ENCODE measurements around the gene ILDR2.

ILDR2 gene

DNA sequence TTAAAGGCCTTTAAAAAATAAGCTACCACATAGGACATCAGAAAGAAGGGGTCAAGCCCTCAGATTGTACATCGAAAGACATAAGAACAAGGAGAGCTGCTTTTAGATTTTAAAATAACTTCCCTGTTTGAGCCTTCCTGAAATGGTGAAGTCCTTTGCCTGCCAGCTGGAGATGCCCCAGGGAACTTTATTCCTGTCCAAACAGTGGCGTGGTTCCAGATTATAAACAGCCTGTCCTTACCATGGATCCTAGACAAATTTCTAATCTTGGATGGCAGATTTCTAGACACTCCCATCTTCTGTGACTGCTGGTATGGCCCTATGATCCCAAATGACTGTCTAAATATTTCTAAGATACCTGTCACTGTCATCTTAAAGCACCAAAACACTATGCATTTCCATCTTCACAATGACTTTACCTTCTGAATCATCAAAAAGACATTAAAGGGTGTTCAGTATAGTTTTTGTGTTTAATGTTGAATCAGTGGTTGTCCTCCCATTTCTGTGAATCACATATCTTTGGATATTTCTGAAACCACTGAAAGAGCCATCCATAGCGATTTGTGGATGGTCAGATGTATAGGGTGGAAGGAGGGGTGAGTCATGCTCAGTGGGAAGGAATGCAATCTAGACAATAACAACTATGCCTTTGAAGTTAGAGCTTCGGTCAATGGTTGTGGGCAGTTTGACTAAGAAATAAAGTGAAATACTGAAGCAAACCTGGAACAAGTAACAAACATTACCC lies 23.2 kb downstream of the ILDR2 start:
- Mint-ChIP-seq H3K27ac (no peak overlapping the region), H3K36me3 (no peaks in the 10 kb centered on the region), H3K4me3 (no peak overlapping the region), H3K9me3 (no peaks in the 10 kb centered on the region), H3K27me3 (peaks cover 29 to 32% of the 10 kb centered on the region in 2 donors), H3K4me1 (peaks cover 4 to 8% of the 10 kb centered on the region in 2 donors)
- DNase-seq (no peak), ATAC-seq (replicated peaks) (no peak)

DNA sequence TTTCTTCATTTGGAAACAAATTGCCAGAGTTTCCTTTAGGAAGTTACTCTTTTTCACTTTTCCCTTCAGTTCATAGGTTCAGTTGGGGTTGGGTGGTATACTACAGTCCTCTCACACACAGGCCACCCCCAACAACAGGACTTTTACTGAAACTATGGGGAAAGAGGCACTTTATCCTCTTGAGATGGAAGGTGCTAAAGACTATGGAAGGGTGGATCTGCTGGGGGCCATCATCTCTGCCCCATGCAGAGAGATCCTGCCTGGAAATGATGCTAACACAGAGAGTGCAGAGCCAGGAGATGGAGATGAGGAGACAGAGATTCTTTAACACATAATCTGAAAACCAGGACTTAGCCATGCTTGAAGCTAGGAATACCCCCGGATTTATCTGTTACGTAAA lies 24.3 kb downstream of the ILDR2 start:
- no peak overlapping the region for H3K4me3 Mint-ChIP-seq
- no peak overlapping the region for H3K27ac Mint-ChIP-seq
- no peaks in the 10 kb centered on the region for H3K36me3 Mint-ChIP-seq
- ATAC-seq (replicated peaks) (no peak), DNase-seq (no peak)
- no peaks in the 10 kb centered on the region for H3K9me3 Mint-ChIP-seq
- peaks cover 31 to 41% of the 10 kb centered on the region in 2 donors for H3K27me3 Mint-ChIP-seq
- peaks cover 4 to 11% of the 10 kb centered on the region in 2 donors for H3K4me1 Mint-ChIP-seq

DNA sequence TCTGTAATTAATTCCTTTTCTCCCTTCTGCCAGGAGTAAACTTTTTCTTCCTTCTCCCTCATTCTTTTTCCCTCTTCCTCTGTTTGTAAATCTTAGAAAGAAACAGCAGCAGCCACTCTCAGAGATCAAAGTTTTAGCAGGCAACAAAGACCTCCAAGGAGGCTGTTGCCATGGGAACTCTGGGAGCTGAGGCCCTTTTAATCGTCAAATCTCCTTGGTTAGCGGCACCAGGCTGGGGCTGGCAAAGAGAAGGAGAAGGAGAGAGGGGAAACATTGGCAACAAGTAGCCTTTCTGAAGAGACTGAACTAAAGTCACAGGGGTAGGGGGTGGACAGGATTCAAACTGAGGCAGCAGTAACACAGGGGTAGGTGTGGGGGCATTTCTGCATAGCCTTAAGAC lies 25.2 kb downstream of the ILDR2 start:
- Mint-ChIP-seq H3K27ac (no peak overlapping the region), H3K4me3 (no peak overlapping the region), H3K27me3 (peaks cover 33 to 44% of the 10 kb centered on the region in 2 donors), H3K36me3 (no peaks in the 10 kb centered on the region), H3K4me1 (peaks cover 5 to 16% of the 10 kb centered on the region in 2 donors), H3K9me3 (no peaks in the 10 kb centered on the region)
- ATAC-seq (replicated peaks), result no peak
- no peak for DNase-seq

DNA sequence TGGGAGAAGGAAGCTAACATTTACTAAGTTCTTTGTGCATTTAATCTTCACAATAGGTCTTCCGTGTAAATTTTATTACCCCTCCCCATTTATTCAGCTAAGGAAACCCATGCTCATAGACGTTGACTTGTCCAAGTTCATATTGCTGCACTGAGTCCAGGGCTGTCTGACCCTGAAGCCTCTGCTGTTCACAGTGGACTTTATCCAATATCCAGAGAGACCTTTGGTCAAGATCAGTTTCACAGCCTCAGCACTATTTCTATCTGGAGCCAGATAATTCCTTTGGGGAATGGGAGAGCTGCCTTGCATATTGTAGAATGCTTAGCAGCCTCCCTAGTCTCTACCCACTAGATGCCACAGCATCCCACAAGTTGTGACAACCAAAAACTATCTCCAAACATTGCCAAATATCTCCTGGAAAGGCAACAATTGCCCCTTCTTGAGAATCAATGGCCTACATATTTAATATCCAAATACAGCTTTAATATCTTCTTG lies 26.4 kb downstream of the ILDR2 start:
- Mint-ChIP-seq H3K36me3 (no peaks in the 10 kb centered on the region), H3K27ac (no peak overlapping the region), H3K27me3 (peaks cover 44 to 56% of the 10 kb centered on the region in 2 donors), H3K4me3 (no peak overlapping the region), H3K4me1 (peaks cover 11 to 27% of the 10 kb centered on the region in 2 donors), H3K9me3 (no peaks in the 10 kb centered on the region)
- DNase-seq (no peak), ATAC-seq (replicated peaks) (no peak)

DNA sequence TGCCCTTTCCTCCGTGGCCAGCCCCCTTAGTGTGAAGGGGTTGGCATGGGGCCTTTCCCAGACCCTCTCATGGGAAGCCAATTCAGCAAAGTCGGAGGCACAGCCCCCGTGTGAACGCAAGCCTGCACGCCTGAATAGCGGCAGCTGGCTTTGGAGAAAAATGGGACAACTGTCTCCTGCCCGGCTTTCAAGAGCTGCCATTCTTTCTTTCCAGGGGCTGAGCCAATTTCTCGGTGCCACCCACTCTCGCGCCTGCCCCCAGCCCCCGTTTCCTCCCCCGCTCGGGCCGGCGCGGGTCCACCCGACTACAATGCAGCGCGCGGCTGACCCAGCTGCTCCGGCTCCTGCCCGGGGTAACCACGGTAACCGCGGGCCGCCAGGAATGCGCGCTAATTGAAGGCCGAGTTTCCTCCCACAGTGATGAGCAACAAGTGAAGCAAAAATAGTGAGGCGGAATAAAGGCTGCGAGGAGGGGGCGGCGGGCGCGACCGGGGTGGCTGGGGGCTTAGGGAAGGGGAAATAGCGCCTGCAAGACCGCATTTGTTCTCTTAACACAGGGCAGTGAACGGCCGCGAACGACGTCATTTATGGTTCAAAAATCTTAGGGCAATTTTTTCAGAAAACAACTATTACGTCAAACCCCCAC lies 27.8 kb downstream of the ILDR2 start:
- ATAC-seq (replicated peaks) (peak; percentile 25 to 44), DNase-seq (no peak)
- peak overlapping the region; percentile 80 to 82 for H3K4me3 Mint-ChIP-seq
- H3K36me3 Mint-ChIP-seq, result no peaks in the 10 kb centered on the region
- no peaks in the 10 kb centered on the region for H3K9me3 Mint-ChIP-seq
- H3K4me1 Mint-ChIP-seq, result peaks cover 11 to 27% of the 10 kb centered on the region in 2 donors
- H3K27me3 Mint-ChIP-seq, result peaks cover 49 to 55% of the 10 kb centered on the region in 2 donors
- H3K27ac Mint-ChIP-seq, result no peak overlapping the region

DNA sequence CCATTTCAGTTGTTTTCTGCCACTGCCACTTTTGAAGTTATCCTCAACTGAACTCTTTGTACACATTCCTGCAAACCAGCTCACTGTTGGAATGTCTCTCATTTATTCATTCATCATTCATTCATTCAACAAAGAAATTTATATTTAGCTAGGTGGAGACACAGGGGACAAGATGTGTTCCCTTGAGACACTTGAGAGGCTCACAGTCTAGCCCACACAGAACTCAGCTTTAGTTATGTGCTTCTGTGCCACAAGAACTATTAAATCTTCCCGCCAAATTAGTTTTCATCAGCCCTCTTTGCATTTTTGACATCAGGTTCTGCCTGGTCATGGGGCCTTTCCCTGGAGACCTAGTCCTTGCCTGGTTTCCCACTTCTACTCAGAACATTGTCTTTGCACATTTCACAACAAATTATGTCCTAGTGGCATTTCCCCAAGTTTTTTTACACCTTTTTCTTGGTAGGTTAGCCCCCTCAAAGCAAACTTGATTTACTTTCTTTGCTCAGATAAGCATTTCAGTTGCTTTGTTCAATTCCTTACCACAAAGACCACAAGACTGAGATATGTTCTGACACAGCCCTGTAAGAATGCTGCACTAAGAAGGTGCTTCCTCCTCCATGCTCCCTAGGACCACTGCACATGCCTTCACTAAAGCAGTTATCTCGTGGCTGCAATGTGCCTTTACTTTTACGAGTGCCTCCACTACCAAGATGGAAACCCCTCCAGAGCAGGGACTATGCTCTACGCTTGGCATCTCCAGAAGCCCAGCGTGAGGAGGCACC lies 31.0 kb downstream of the ILDR2 start:
- no peak overlapping the region for H3K27ac Mint-ChIP-seq
- H3K4me1 Mint-ChIP-seq, result peaks cover 19 to 39% of the 10 kb centered on the region in 2 donors
- H3K9me3 Mint-ChIP-seq, result no peaks in the 10 kb centered on the region
- DNase-seq, result no peak
- H3K27me3 Mint-ChIP-seq, result peaks cover 38 to 48% of the 10 kb centered on the region in 2 donors
- peak; percentile 34 to 41 for ATAC-seq (replicated peaks)
- H3K36me3 Mint-ChIP-seq, result no peaks in the 10 kb centered on the region
- no peak overlapping the region for H3K4me3 Mint-ChIP-seq

DNA sequence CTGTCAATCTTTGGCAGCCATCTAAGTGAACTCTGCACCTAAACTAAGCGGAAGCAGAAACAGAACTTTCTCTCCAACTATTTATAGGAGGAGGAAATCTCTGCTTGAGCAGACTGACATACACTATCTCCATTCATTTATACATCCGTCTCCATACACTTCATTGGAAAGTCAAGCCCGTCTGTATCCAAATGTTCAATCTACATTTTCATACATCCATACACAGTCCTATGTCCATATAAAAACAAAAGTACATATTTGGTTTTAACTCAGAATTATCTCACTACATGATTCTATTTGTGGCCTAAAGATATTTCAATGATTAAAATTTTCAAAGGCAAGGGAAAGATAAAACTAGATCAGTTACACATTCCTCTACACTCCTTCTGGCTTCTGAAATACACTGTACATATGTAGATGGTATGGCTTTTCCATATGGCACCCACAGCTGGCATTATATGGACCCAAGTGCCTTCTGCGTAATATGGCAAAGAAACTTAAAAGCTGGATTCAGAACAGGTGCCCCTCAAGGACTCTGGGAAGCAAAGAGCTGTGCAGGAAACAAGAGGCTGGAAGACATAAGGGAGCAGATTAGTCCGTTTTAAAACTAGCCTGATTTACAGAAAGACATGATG lies 35.5 kb downstream of the ILDR2 start:
- no peak overlapping the region for H3K4me3 Mint-ChIP-seq
- no peak for DNase-seq
- H3K27me3 Mint-ChIP-seq, result peaks cover 28 to 29% of the 10 kb centered on the region in 2 donors
- no peaks in the 10 kb centered on the region for H3K36me3 Mint-ChIP-seq
- H3K4me1 Mint-ChIP-seq, result peaks cover 12 to 20% of the 10 kb centered on the region in 2 donors
- no peaks in the 10 kb centered on the region for H3K9me3 Mint-ChIP-seq
- ATAC-seq (replicated peaks), result no peak
- no peak overlapping the region for H3K27ac Mint-ChIP-seq

DNA sequence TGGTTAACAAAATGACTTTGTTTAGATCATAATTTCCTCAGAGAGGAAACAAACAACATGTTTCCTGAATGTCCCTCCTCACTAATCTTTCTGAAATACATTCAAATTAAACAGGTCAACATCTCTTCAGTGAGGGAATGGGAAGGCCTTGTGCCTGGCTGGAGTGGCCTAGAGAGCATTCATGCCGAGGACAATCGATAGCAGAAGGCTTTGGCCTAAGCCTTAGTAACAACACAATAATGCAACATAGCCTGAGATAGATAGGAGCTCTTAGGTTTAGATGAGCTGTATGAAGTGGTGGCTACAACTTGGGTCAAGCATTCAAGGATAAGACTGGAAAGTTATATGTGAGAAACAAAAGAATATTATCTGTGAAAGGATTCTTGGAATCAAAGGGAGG lies 37.4 kb downstream of the ILDR2 start:
- ATAC-seq (replicated peaks), result no peak
- no peak overlapping the region for H3K27ac Mint-ChIP-seq
- no peaks in the 10 kb centered on the region for H3K36me3 Mint-ChIP-seq
- peaks cover 16 to 26% of the 10 kb centered on the region in 2 donors for H3K27me3 Mint-ChIP-seq
- no peaks in the 10 kb centered on the region for H3K9me3 Mint-ChIP-seq
- no peak overlapping the region for H3K4me3 Mint-ChIP-seq
- no peak for DNase-seq
- peaks cover 7 to 16% of the 10 kb centered on the region in 2 donors for H3K4me1 Mint-ChIP-seq

DNA sequence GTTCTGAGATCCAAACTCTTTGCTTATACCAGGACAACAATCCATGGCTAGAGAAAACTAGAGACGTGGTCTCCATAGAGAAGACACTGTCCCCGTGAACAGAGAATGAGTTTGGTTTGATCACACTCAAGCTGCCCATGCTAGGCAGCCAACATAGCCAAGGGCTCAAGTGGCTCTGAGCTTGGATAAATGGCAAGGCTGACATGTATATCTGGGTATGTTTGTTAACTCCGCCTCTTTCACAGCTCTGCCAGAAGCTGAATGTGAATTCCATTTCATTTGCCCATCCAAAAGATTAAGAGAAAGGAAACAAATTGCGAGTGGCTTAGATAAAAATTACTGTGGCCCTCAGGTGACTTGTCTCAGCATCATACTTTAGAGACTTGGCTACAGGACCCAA lies 38.0 kb downstream of the ILDR2 start:
- Mint-ChIP-seq H3K36me3 (no peaks in the 10 kb centered on the region), H3K9me3 (no peaks in the 10 kb centered on the region), H3K27ac (no peak overlapping the region), H3K4me1 (peaks cover 7 to 17% of the 10 kb centered on the region in 2 donors), H3K27me3 (peaks cover 16 to 24% of the 10 kb centered on the region in 2 donors), H3K4me3 (no peak overlapping the region)
- DNase-seq, result no peak
- no peak for ATAC-seq (replicated peaks)

DNA sequence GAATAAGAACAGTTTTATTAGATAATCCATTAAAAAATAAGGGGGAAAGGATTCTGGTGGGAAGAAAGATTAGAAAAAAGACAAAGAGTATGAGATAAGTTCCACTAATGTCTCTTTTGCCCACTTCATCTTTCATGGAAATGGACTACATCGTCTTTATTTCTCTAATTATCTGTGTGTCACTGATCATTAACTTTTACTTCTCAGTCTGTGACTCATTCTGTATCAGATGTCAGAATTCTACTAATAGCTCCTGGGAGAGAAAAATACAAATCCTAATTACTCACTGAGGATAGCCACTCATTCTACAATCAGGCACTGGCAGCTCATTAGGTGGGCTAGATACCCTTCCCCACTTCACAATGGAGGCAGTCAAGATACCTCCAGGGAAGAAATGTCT lies 41.7 kb downstream of the ILDR2 start:
- no peak overlapping the region for H3K27ac Mint-ChIP-seq

DNA sequence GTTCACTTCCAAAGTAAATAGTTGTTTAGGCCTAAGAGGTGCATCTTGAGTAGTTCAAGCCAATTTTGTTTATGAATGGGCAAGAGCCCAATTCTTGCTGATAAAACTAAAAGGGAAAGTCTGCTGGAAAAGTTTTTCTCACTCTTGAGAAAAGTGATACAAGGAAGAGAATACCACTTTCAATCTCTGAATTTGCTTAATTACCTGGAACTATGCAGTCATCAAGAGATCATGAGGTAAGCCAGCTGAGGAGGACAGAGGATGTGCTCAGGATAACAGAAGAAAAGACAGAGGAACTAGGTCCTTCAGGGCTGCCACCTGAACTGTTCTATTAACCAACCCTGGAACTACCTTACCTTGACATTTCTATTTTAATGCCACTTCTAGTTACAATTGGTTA lies 42.2 kb downstream of the ILDR2 start:
- Mint-ChIP-seq H3K9me3 (no peaks in the 10 kb centered on the region), H3K36me3 (no peaks in the 10 kb centered on the region), H3K4me3 (no peak overlapping the region), H3K27ac (no peak overlapping the region), H3K27me3 (peaks cover 27 to 41% of the 10 kb centered on the region in 2 donors), H3K4me1 (peaks cover 3 to 5% of the 10 kb centered on the region in 2 donors)
- ATAC-seq (replicated peaks), result peak in 1 of 2 donors; percentile 47
- DNase-seq, result no peak

More for the DNA sequence above, 41.7 kb downstream of the ILDR2 start:
- peaks cover 27 to 41% of the 10 kb centered on the region in 2 donors for H3K27me3 Mint-ChIP-seq
- no peak for DNase-seq
- H3K4me1 Mint-ChIP-seq, result peaks cover 3 to 5% of the 10 kb centered on the region in 2 donors
- H3K36me3 Mint-ChIP-seq, result no peaks in the 10 kb centered on the region
- H3K4me3 Mint-ChIP-seq, result no peak overlapping the region
- no peaks in the 10 kb centered on the region for H3K9me3 Mint-ChIP-seq
- ATAC-seq (replicated peaks), result no peak

DNA sequence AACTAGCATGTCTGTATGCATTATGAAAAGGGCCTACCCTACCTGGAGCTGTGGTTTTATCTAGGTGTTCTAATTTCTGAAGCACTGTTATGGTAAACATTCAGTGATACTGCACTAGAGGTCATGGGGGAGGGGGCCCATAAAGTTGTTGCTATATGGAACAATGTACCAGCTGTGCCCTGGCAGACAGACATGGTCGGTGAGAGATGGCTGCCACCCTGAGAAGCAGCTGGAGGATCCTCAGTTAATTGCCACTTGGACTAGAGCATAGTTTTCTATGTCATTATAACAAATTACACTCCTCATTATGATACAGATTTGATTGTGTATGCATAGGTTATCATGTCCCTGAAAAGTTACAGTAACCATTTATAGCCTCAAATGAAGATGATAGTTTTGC lies 45.4 kb downstream of the ILDR2 start:
- Mint-ChIP-seq H3K27me3 (peaks cover 11 to 27% of the 10 kb centered on the region in 2 donors), H3K36me3 (no peaks in the 10 kb centered on the region), H3K4me3 (no peak overlapping the region), H3K4me1 (peaks cover 12 to 18% of the 10 kb centered on the region in 2 donors), H3K9me3 (no peaks in the 10 kb centered on the region), H3K27ac (no peak overlapping the region)
- DNase-seq, result no peak
- no peak for ATAC-seq (replicated peaks)

DNA sequence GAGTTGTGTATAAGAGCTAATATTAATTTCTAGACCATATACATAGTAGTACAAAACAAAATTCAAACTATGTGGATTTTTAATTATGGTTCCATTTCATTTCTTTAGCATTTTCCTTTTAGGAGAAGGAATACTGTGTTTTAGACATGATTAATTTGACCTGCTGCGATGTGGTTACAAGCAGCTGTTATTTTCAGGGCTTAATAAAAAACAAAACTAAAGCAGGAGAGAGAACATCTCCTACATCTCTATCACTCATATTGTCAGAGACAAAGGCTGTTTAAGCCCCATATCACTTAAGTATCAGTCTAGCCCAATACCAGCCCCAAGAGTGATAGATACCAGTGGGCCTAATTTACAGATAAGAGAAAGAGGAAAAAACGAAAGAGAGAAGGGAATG lies 47.6 kb downstream of the ILDR2 start:
- no peak for ATAC-seq (replicated peaks)
- no peaks in the 10 kb centered on the region for H3K9me3 Mint-ChIP-seq
- H3K4me1 Mint-ChIP-seq, result peaks cover 21% of the 10 kb centered on the region in 2 donors
- DNase-seq, result no peak
- peaks cover 11 to 19% of the 10 kb centered on the region in 2 donors for H3K27me3 Mint-ChIP-seq
- H3K27ac Mint-ChIP-seq, result no peak overlapping the region
- no peaks in the 10 kb centered on the region for H3K36me3 Mint-ChIP-seq
- H3K4me3 Mint-ChIP-seq, result no peak overlapping the region
